ENCODE data around the gene DBN1. TPM values are rescaled to one million over a fixed set of nuclear protein-coding genes. Genes with fewer than 3 reads are reported as not detected.
A peak's percentile ranks its signal among the peaks of the same experiment; 100 is the strongest.

DBN1 gene
- total RNA-seq, 2 donors from 2014 or later: 11.8 to 18.8 TPM

DNA sequence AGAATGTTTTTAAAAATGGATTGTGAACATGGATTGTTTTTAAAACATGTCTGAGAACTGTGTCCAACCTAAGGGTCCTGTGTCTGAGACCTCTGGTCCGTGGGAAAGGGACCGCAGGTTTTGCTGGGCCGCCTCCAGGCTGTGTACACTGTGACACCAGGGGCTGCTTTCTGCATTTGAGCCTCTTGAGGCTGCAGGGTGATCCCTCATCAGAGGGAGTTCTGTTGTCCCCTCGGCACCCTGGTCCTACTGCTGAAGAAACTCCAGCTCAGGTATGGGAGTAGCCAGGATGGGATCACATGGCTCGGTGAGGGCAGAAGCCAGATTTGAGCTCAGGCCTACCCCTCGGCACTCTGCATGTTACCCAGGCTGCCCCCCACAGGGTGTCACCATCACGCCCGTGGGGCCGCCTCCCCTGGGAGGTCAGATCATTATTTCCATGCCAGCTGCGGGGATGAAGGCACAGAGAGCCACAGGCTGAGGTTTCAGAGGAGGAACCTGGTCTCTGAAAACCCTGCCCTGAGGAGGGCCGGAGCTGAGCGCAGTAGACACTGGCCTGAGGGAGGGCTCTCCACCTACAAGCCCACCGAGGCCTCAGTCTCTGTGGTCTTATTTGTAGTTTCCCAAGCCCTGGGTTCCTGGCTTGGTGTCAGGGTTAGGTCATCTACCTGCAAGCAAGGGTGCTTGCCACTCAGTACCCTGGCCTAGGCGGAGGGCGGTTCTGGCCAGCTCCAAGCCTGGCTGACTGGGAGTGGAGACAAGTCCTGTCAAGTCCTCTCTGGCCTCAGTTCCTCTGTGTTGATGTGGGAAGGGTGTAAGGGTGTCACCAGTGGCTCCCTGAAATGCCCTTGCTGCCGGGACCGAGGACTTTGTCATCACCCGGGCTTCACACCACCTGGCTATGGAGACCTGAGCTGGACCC lies 24.0 kb downstream of the DBN1 start:
- intact Hi-C loops (cut with DNase I, micrococcal nuclease): loop anchor here (5.0 kb wide), 3 partner anchors 47 to 132 kb away; partner anchors contain the start of gene PFN3 (in 1 of the 2)
- no peak for ATAC-seq
- no peak for DNase-seq

DNA sequence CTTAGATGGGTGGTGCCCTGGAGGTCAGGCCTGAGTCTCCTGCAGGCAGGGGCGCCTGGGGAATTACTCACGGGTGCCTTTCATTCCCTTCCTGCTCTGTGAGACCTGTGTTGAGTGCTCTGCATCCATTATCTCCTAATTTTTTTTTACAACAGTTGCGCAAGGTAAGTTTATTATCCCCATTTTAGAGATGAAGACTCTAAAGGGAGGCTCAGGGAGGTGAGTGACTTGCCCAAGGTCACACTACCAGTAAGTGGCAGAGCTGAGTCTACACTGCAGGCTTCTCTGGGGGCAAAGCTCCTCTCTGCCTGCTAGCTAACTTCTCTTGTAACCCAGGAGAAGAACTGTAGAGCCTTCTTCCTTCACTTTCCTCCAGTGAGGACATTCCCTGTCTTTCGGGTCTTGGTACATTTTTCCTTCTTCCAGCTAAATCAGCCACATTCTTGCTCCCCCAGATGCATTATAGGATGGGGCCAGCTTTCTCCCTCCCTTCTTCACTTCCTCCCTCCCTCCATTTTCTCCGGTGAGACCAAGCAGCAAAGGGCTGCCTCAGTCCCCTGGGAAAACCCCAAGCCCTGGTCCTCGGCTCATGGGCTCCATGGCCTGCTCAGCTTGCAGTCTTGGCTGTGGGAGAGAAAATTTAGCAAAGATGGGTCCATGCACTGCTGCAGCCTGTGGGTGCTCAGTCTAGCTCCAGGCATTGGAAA lies 25.0 kb downstream of the DBN1 start:
- DNase-seq (no peak), ATAC-seq (no peak)
- intact Hi-C loops (cut with DNase I, micrococcal nuclease): no loop called here

DNA sequence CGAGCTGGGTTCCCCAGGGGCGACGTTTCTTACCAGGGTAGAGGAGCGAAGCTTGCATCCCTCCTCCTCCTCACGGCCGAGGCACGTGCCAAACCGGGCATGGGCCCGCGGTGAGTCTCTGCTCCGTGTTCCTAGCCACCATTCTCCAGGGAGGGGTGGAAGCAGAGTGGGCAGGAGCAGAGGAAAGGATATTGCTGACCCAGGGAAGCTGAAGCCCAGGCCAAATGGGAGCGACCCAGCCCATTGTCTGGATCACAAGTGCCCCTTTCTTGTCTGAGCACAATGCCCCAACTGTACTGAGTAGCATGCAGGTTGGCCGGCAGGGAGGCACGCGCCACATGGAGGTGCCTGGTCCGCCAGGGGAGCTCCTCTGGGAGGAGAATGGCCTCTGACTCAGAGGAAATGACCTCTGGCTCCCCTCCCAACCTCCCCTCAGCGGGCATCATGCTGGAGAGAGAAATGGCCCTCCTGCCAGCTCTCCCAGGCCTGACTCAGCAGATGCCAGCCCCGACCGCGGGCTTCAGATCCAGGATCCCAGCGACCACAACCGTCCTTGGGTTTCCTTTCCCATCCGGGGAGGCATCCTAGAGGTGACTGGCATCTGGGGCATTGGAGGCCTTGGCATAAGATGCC lies 25.7 kb downstream of the DBN1 start:
- ATAC-seq (peak; percentile 20), DNase-seq (peak; percentile 46 to 48)
- intact Hi-C loops (cut with DNase I, micrococcal nuclease): no loop called here

DNA sequence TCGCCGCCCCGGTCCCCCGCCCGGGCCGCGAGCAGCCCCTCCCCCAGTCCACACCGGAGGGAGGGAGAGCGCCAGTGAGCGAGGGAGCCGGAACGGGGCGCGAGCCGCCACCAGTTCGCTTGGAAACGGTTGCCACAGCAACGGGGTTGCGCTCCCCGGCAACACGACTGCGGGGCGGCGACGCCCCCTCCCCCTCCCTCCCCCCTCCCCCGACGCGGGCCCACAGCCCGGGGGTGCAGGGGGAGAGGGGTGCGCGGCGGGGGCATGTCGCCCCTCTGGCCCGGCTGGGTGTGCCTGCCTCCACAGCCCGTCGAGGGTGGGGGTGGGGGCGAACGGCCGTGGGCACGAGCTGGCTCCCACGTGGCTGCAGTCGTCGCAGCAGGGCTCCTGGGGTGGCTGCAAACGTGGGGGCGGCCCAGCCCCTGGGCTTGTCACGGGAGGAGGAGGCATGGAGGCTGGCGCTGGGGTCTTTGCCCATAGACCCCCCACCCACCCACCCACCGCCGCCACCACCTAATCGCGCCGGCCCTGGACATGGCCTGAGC lies 26.3 kb downstream of the DBN1 start:
- peak; percentile 67 to 73 for DNase-seq
- peak; percentile 21 for ATAC-seq
- intact Hi-C loops (cut with DNase I, micrococcal nuclease): no loop called here

DNA sequence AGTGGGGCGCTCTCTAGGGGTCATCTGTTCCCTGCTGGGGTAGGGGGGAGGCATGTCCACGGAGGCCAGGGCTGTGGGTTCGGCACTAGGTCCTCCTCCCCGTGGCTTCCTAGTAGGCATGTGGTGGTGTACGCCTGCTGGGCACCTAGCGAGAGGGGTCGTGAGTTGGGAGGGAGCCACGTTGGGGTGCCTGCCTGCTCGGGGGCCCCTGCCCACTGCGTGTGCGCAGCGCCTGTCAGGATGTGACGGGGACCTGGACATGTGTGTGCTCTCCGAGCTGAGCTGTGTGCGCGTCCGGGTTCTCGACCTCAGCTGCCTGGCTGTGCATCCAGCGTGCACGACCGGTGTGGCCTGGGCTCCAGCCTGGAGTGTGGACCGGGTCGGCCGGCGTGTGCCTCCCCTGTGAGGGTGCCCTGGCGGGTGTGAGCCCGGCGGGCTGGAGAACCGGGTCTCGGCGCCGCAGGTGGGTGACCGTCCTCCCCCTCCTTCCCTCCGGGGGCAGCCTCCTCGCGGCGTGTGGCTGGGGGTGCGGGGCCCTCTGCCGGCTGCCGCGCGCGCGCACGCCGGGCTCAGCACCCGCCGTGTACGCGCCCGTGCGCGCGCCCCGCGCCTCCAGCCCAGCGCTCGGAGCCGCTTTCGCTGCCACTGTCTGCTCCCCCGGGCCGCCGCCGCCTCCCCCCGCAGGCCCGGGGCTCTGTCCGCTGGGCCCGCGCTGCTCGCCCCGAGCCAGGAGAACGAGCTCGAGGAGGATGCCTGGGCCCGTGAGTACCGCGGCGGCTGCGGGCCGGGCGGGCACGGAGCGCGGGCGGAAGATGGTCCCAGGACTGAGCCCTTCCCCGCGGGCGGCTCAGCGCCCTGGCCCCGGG lies 27.0 kb downstream of the DBN1 start, which contains the start of gene PRR7:
Gene PRR7, plus strand, starts transcription at position 615 of the 866 bp plus-strand sequence. CDS start 8,254 bp downstream, outside the sequence.
- intact Hi-C loops (cut with DNase I, micrococcal nuclease): no loop called here
- ATAC-seq (peak; percentile 69), DNase-seq (peak; percentile 49 to 74)

DNA sequence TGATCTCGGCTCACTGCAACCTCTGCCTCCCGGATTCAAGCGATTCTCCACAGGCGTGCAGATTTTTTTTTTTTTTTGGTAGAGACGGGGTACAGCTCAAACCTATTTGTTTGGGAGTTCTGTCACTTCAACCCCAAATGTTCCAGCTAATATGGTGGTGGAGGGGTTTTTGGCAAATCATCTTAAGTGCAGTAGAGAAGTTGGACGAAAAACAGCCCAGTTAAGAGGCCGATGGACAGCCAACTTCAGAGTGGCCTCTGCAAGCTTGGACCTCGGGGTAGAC lies 27.6 kb downstream of the DBN1 start:
- intact Hi-C loops (cut with DNase I, micrococcal nuclease): no loop called here
- DNase-seq: no peak

DNA sequence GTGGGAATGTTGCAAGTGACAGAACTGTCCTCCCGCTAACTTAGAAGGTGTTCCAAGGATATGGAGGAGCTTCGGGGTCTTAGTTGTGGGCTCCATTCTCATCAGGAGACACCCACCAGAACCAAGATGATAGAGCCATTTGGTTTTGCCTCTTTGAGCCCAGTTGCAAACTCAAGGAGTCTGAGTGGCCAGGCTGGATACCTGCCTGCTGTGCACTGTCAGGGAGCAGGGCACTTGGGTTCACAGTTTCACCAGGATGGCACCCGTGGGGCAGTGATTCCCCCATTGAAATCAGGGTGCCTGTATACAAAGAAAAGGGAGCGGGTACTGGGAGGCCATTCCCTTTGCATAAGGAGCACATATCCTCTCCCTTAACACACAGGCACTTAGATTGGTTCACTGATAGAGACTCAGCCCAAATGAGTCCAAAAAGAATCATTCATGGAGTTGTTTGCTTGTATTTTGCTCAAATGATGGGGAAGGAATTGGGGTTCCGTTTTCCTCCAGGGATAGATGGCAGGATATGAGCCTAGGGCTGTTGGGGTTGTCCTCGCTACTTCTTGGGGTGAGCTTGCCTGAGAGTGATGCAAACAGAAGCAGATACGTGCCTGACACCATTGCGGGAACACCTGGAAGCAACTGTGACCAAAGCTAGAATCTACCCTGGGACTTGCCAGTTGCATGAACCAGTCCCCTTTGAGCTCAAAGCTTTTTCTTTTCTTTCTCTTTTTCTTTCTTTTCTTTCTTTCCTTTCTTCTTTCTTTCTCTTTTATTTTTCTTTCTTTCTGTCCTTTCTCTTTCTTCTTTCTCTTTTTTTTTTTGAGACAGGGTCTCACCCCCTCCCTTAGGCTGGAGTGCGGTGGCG lies 28.1 kb downstream of the DBN1 start:
- intact Hi-C loops (cut with DNase I, micrococcal nuclease): no loop called here
- ATAC-seq (no peak), DNase-seq (no peak)

More for the DNA sequence above, 27.6 kb downstream of the DBN1 start:
- ATAC-seq: no peak

DNA sequence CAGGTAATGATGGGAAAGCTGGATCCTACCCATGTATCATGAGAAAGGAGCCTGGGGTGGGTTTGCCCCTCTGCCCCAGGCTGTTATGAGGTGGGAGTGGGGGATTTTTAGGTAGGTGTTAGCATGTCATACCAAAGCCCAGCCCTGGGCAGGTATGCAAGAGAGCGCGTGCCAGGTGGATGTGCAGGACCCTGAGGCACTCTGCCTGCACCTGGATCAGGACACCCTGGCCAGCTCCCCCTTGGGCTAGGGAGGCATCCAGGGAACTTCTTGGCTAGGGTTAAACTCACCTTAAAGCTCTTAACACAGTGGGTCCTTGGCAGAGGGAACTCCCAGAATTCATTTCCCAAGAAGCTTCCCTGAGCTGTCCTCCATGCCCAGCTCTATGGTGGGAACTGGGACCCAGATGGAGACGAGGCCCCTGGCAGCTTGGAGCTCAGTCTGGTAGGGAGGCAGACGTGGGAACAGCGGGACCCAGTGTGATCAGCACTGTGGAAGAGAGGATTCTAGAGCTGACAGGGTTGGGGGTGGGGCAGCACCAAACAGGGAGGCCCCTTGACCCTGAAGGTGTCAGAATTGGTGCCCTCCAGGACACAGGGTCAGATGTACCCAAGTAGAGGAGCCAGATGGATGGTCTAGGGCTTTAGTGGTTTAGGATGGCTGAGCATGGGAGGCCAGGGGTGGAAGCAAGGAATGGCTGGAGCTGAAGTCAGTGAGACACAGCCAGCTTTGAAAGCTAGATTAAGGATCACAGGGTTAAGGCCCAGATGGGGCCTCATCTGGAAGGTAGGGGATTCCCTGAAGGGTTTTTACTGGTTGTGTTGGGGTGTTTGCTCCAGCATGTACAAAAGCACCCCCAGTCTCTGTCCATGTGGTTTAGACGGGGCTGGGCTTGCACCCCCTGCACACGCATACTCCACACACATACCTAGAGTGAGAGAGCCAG lies 29.1 kb downstream of the DBN1 start:
- no peak for DNase-seq
- intact Hi-C loops (cut with DNase I, micrococcal nuclease): no loop called here
- no peak for ATAC-seq

DNA sequence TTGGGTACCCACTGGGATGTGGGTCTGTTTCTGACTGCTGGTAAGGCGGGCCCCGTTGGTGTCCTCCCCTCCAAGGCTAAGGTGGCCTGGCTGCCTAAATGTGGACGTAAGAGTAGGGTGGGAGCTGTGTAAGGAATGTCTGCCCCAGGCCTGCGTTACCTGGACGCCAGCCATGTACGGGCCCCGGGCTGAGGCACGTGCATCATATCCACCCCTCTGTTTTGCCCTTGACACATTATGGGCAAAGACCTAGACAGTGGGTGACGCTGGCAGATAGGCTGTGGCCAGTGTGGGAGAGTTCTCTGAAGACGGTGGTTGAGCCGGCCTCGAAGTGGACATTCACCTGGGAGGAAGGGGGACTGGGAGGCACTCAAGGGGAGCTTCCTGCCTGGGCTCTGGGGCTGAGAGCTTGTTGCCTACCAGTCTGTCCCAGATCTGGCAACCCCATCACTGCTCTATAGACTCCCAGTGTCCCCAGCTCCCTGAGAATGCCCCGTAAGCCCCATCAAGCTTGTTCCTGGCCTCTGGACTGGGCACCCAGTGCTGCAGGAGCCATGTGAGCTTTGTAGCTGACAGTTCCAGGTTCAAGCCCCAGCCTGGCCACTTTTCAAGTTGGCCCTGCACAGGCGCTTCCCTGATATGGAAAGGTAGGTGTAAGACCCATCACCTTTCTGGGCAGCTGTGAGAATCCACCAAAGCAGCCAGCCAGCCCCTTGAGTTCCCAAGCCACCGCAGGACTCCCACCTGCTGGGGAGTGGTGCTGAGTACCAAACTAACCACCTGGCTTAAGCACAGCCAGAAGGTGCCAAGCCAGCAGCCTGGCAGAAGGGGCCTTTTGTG lies 30.1 kb downstream of the DBN1 start:
- intact Hi-C loops (cut with DNase I, micrococcal nuclease): no loop called here
- DNase-seq: peak in 1 of 2 donors; percentile 7

DNA sequence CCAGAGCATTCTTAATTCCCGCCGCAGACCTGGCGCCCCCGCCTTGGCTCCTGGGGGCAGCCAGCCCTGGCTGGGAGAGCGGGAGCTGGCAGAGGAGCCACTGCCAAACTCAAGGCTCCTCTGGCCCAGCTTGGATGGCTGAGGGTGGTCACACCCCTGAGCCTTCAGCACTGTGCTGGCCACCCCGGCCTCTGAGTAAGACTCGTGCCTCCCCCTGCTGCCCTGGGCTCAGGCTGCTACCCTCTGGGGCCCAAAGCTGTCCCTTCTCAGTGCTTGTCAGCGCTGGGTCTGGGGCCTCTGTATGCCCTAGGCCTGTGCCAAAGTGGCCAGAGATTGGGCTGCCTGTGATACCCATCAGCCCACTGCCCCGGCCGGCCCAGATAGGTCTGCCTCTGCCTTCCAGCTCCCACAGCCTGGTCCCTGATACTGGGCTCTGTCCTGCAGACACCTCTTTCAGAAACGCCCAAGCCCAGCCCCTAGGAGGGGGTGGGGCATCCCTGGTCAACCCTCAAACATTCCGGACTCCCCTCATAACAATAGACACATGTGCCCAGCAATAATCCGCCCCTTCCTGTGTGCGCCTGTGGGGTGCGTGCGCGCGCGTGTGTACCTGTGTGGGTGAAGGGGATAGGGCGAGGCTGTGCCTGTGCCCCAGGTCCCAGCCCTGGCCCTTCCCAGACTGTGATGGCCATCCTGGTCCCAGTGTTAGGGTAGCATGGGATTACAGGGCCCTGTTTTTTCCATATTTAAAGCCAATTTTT lies 31.2 kb downstream of the DBN1 start:
- DNase-seq (peak in 1 of 2 donors; percentile 8), ATAC-seq (no peak)
- intact Hi-C loops (cut with DNase I, micrococcal nuclease): no loop called here

More for the DNA sequence above, 30.1 kb downstream of the DBN1 start:
- no peak for ATAC-seq

DNA sequence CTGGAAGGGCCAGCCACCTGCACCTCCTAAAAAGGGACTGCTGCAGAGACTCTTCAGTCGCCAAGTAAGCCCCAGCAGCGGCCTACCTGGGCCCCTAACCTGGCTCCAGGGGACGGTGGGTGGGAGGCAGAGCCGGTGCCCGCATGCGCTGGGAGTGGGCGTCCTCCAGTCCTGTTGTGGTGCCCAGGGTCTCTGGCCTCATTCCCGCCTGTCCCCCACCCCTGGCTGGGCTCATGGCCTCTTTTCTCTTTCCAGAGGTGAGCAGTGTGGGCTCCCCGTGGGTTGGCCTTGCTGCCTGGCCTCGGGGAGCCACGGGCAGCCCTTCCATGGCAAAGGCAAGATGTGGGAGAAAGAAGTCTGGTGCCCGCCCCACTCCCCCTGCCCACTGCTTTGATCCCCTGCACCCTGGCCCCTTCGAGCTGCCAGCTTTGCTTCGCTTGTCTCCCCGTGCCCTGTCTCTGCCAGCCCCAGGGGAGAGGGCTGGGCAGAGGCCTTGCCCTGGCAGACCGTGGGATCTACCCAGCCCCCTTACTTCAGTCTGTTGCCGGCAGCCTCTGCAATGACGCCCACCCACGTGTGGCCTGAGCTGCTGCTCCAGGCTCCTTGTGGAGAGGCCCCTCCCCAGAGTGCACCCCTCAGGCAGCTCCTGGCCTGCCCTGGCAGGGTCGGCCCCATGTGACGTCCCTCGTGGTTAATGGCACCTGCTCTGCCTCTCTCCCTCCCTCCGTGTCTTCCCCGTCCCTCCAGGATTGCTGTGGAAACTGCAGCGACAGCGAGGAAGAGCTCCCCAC lies 32.2 kb downstream of the DBN1 start:
- intact Hi-C loops (cut with DNase I, micrococcal nuclease): no loop called here
- DNase-seq (no peak), ATAC-seq (no peak)

DNA sequence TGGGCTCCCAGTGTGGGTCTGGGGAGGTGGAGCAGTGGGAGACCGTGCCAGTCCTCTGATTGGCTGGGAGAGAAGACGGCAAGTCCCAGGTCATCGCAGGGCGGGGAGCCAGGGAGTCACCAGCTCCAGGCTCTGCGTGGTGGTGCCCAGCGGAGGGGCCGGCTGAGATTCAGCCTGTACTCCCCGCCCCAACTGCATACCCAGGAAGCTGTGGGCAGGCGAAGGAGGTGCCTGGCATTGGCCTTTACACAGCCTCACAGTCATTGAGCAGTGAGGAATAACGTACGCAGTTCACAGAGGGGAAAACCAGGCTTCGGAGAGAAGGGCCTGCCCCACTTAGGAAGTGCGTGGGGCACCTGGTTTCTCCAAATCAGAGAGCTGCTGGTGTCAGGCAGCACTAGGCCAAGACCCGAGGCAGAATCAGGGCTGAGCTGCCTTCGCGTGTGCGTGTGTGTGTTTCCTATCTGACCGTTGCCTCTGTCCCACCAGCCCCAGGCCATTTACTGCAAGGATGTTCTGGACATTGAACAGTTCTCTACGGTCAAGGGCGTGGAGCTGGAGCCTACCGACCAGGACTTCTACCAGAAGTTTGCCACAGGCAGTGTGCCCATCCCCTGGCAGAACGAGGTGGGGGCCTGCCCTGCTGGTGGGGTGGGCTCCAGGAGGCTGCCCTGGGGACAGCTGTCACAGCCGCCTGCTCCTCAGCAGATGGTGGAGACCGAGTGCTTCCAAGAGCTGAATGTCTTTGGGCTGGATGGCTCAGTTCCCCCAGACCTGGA lies 33.0 kb downstream of the DBN1 start:
- ATAC-seq (no peak), DNase-seq (no peak)
- intact Hi-C loops (cut with DNase I, micrococcal nuclease): no loop called here

DNA sequence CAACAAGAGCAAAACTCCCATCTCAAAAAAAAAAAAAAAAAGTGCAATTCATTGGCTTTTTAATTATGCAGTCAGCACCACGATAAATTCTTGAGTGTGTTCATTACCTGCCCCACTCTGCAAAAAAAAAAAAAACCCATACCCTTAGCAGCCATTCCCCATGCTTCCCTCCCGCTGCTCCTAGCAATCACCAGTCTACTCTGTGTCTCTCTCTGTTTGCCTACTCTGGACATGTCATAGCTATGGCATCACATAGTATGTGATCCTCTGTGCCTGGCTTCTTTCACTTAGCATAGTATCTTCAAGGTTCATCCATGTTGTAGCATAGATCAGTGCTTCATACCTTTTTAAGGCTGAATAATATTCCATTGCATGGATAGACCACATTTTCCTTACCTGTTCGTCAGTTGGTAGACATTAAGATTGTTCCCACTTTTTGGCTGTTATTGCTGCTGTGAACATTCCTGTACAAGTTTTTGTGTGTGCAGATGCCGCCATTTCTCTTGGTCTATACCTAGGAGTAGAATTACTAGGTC lies 33.8 kb downstream of the DBN1 start:
- ATAC-seq (no peak), DNase-seq (no peak)
- intact Hi-C loops (cut with DNase I, micrococcal nuclease): no loop called here
